Activated T-helper 2 cell treated with anti-CD3 and anti-CD28 coated beads, Interferon-gamma antibody, Interleukin-2, Interleukin-4, amounts not matched to agents 10 μg/mL and 5 μg/mL and 100 μg/mL, durations not matched to agents 14 hours and 24 hours and 36 hours (primary cell): ENCODE data around the gene APP. TPM values are rescaled to one million over a fixed set of nuclear protein-coding genes. Genes with fewer than 3 reads are reported as not detected.

Experiments
- DNase-seq: peaks from one replicate; pipeline ENCODE4 v3.0.0; 2021; ENCODE audit warnings: low spot score
- H3K27ac Mint-ChIP-seq: one replicate; pipeline ENCODE4 v1.8.0; 2021; ENCODE audit warnings: mixed read lengths
- H3K27me3 Mint-ChIP-seq: one replicate; pipeline ENCODE4 v1.8.0; 2021; ENCODE audit warnings: low read depth, mixed read lengths
- H3K36me3 Mint-ChIP-seq: one replicate; pipeline ENCODE4 v1.8.0; 2021; ENCODE audit warnings: low read depth, mixed read lengths
- H3K4me1 Mint-ChIP-seq: one replicate; pipeline ENCODE4 v1.8.0; 2021; ENCODE audit warnings: low read depth, mixed read lengths
- H3K4me3 Mint-ChIP-seq: one replicate; pipeline ENCODE4 v1.8.0; 2021; ENCODE audit warnings: low read depth, mild to moderate bottlenecking, moderate library complexity, mixed read lengths
- H3K9me3 Mint-ChIP-seq: one replicate; pipeline ENCODE4 v1.8.0; 2021; ENCODE audit warnings: mixed read lengths
- intact Hi-C: fragments of 100-400 bp; cut with micrococcal nuclease; formaldehyde crosslinking; loops from one replicate; pipeline ENCODE4 v1.15.1; 2023
- total RNA-seq: library from RNA; stranded (reverse); gene quantifications from 2 replicates; pipeline ENCODE4 v1.2.3, GENCODE V29; 2022

The APP gene
- total RNA-seq, 1 donor from 2014 or later = 86.5 TPM

DNA sequence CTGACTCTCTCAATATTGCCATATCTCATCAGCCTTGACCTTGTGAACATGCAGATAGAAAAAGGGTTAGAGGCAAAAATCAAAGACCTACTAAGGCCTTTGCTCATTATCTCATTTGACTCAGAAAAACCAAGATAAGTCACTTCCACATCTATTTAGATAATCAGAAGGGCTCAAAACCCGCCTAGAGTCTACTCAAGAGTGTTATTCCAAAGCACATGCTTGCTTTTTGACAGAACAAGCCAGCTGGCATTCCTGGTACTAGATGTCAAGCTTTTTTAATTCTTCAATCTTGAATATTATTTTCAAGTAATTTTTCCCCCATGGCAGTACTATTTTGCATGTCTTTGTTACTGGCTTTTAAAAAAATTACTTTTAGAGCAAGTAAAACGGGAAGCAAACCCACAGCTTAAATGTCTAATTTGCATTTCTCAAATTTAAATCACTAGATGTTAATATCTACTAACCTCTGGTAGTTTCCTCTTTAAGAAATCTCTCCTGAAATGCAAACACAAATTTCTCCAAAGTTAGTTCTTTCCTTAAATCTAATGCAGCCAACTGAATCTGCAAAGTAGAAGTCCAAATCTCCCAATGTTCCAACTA lies 51.5 kb downstream of the APP start:
- H3K36me3 Mint-ChIP-seq = no peaks in the 10 kb centered on the region
- peaks cover 11% of the 10 kb centered on the region for H3K4me1 Mint-ChIP-seq
- H3K9me3 Mint-ChIP-seq = no peaks in the 10 kb centered on the region
- intact Hi-C loops = no loop called here
- no peak for DNase-seq
- H3K27ac Mint-ChIP-seq = no peak overlapping the region
- H3K27me3 Mint-ChIP-seq = no peaks in the 10 kb centered on the region
- no peak overlapping the region for H3K4me3 Mint-ChIP-seq

DNA sequence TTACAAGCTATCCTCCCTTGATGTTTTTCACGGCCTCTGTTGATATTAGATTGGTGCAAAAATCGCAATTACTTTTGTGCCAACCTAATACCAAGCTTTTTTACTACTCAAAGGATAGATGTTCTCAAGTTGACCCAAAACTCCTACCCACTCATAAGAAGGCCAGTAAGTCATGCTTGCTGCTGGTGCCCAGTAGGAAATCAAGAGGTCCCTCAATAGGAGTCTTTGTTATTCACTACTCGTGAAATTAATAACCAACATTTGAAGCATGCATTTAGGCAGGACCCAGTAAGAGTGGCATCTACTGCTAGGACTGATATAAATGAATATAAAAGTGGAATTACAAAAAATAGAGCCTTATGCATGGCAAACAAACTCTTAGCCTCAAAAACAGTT lies 52.6 kb downstream of the APP start:
- no peak overlapping the region for H3K27ac Mint-ChIP-seq
- peaks cover 11% of the 10 kb centered on the region for H3K4me1 Mint-ChIP-seq
- H3K9me3 Mint-ChIP-seq = no peaks in the 10 kb centered on the region
- H3K27me3 Mint-ChIP-seq = no peaks in the 10 kb centered on the region
- DNase-seq = no peak
- H3K4me3 Mint-ChIP-seq = no peak overlapping the region
- H3K36me3 Mint-ChIP-seq = no peaks in the 10 kb centered on the region
- intact Hi-C loops = no loop called here

DNA sequence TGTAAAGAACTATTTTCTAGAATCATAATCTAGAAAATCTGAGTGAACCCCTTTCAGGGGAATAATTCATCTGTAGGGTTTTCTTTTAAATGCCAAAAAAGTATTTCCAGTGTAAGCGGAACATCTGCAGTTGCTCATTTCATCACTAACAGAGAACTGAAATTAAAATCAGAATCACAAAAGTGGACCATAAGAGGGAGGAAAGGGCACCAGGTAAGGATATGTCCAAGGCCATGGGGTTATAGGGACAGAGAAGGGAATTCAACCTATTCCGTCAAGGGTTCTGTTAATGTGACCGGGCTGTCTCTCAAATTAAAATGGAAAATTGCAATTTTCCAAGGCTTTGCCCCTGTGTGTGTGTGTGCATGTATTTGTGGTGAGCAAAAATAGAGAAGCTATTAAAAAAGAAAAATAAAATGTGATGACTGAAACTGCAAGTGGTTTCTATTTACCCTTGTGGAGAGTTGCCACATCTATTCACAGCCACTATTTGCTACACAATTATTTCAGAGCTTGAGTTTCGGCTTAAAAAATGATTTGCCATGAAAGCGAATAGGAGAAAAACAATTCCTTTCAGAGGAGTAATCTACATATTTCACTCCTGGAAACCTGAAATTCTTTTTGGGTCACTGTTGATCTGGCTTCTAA lies 53.1 kb downstream of the APP start:
- Mint-ChIP-seq H3K4me3 (no peak overlapping the region), H3K27ac (no peak overlapping the region), H3K36me3 (no peaks in the 10 kb centered on the region), H3K4me1 (peaks cover 11% of the 10 kb centered on the region), H3K27me3 (no peaks in the 10 kb centered on the region), H3K9me3 (no peaks in the 10 kb centered on the region)
- no peak for DNase-seq
- intact Hi-C loops = no loop called here

DNA sequence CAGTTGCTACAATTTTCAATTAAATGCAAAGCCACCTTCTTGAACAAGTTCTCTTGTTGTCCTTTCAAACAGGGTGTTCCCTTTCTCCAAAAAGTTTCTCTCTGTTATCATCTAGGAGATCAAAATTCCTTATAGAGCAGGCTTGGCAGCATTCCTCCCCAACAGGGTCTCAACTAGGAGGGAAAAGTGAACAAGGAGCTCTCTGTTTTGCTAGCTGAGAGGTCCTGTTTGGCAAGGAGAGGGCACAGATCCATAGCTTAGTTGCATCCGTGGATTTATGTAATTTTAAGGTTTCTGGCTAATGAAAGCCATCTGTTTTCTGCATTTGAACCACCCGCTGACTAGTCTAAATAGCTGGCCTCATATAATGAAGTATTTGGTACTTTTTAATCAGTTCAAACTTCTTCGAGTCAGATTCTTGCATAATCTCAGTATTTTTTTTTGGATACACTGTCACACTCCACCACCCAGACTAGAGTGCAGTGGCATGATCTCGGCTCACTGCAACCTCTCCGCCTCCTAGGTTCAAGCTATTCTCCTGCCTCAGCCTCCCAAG lies 54.0 kb downstream of the APP start:
- Mint-ChIP-seq H3K27me3 (no peaks in the 10 kb centered on the region), H3K4me3 (no peak overlapping the region), H3K36me3 (no peaks in the 10 kb centered on the region), H3K27ac (no peak overlapping the region), H3K4me1 (peaks cover 11% of the 10 kb centered on the region), H3K9me3 (no peaks in the 10 kb centered on the region)
- intact Hi-C loops = no loop called here
- no peak for DNase-seq

DNA sequence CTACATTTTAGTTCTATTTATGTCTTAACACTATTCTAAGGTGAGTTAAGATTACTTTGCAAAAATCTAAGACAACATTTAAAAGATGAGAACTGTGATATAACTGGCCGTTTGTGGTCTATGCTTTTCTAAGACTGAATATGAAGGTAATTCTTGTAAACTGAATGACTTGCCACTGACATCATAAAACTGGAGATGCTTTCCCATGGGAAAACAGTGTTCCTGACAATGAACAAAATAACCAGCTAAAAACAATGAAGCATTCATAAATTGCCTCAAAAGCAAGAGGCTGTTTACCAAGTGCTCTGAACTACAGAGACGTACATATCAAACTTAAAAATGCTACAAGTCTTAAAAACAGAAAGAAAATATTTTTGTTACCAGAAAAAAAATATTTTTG lies 54.7 kb downstream of the APP start:
- intact Hi-C loops = no loop called here
- Mint-ChIP-seq H3K27me3 (no peaks in the 10 kb centered on the region), H3K36me3 (peaks cover 5% of the 10 kb centered on the region), H3K4me1 (peaks cover 11% of the 10 kb centered on the region), H3K4me3 (no peak overlapping the region), H3K27ac (no peak overlapping the region), H3K9me3 (no peaks in the 10 kb centered on the region)
- DNase-seq = no peak

DNA sequence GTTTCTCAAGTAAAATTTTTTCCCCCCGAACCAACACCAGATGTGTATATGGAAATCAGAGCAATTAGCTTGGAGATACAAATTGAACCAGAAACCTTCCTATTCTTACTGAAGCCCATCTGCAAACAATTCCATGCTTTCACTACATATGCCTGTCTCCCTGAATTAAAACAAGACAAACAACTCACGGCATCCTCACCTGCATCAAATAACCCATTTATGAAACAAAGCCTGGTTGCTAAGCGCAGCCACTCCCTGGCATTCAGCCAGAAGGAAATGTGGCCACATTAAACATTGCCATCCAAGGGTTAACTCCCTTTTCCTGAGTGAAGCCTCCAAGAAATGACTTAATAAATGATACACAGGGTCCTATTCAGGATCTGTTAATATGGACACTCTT lies 55.3 kb downstream of the APP start:
- H3K4me1 Mint-ChIP-seq = peaks cover 11% of the 10 kb centered on the region

DNA sequence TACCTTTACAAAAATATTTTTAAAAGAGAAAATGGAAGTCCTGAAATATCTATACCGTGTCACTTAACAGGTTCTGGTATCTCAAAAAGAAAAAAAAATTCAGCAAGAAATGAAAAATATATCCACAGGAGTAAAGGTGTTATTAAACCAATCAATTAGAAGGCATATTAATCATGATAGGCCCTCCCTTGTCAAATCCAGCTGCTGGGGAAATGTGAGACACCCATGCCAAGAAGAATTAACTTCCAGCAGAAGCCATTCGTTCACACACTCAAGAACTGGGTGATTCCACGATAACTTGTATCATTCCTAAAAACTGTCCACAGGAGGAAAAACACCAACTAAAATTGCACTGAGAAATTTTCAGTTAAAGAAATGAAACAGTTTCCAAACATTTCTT lies 57.6 kb downstream of the APP start:
- intact Hi-C loops = no loop called here
- H3K4me3 Mint-ChIP-seq = no peak overlapping the region
- H3K9me3 Mint-ChIP-seq = no peaks in the 10 kb centered on the region
- H3K4me1 Mint-ChIP-seq = peaks cover 4% of the 10 kb centered on the region
- no peaks in the 10 kb centered on the region for H3K27me3 Mint-ChIP-seq
- no peak for DNase-seq
- H3K27ac Mint-ChIP-seq = no peak overlapping the region
- H3K36me3 Mint-ChIP-seq = peaks cover 15% of the 10 kb centered on the region

More for the DNA sequence above, 55.3 kb downstream of the APP start:
- intact Hi-C loops = no loop called here
- no peak overlapping the region for H3K4me3 Mint-ChIP-seq
- H3K27me3 Mint-ChIP-seq = no peaks in the 10 kb centered on the region
- peaks cover 7% of the 10 kb centered on the region for H3K36me3 Mint-ChIP-seq
- H3K27ac Mint-ChIP-seq = no peak overlapping the region
- no peak for DNase-seq
- no peaks in the 10 kb centered on the region for H3K9me3 Mint-ChIP-seq

DNA sequence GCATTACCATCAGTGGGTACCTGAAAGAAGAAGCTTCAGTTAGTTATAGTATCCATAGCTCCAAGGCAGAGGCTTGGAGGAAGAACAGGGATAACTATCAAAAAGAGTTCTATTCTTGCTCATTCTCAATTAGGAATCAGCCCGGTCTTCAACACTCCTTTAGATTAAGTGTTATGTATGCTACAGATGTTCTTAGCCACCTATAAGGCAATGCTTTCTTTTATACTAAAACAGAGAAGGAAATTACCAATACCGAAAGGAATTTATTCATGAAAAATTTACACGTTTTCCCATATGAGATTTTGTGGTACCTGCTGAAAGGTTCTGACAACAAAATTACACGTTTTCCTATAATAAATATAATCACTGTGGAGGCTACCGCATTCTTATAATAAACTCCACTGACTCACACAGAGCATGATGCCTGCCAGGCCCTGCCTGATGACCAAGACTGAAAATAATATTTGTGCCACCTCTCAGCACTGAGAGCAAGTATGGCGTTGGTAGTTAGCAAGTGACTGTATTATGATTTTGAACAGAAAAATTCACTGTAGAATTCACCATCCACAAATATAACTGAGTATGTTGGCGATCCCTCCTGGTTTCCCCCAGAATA lies 58.3 kb downstream of the APP start:
- H3K4me3 Mint-ChIP-seq = no peak overlapping the region
- DNase-seq = no peak
- no peaks in the 10 kb centered on the region for H3K27me3 Mint-ChIP-seq
- H3K4me1 Mint-ChIP-seq = peaks cover 4% of the 10 kb centered on the region
- intact Hi-C loops = no loop called here
- no peaks in the 10 kb centered on the region for H3K9me3 Mint-ChIP-seq
- no peak overlapping the region for H3K27ac Mint-ChIP-seq
- peaks cover 15% of the 10 kb centered on the region for H3K36me3 Mint-ChIP-seq

DNA sequence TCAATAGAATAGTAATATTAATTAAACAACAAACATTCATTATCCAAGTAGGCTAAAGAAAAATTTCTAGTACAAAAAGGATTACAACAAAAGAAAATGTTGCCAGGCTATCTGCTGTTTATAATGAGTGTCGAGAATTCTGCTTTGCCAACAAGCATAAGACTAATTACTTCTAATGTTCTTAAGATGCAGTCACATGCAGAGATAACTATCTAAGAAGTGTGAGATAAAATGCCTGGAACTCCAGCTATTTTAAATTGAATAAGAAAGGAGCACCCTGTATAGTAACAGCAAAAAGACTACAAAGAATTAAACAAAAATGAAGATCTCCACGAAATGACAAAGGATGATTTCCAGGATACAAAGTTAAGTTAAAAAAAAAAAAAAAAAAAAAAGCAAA lies 59.9 kb downstream of the APP start:
- intact Hi-C loops = no loop called here
- H3K27me3 Mint-ChIP-seq = no peaks in the 10 kb centered on the region
- H3K36me3 Mint-ChIP-seq = peaks cover 15% of the 10 kb centered on the region
- peaks cover 3% of the 10 kb centered on the region for H3K4me1 Mint-ChIP-seq
- H3K4me3 Mint-ChIP-seq = no peak overlapping the region
- H3K9me3 Mint-ChIP-seq = no peaks in the 10 kb centered on the region
- no peak for DNase-seq
- H3K27ac Mint-ChIP-seq = no peak overlapping the region

DNA sequence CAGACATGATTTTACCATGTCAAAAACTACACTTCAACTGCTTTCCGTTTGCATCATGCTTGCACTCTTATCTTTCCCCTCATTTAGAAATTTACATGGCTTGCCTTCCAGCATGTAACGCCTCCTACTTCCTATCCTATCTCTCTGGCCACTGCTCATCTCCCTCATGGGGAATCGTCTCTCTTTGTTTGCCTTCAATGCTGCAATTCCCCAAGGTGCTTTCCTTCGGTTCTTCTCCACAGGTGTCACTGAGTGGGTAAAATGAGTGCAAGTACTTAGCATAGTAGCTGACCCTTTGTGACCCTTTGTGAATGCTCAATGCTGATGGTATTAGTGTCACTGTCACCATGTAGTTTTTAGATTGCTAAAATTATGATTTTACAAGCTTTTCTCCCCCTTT lies 63.1 kb downstream of the APP start:
- no peak for DNase-seq
- intact Hi-C loops = no loop called here
- Mint-ChIP-seq H3K27ac (no peak overlapping the region), H3K4me3 (no peak overlapping the region), H3K36me3 (peaks cover 15% of the 10 kb centered on the region), H3K4me1 (peaks cover 1% of the 10 kb centered on the region), H3K9me3 (no peaks in the 10 kb centered on the region), H3K27me3 (no peaks in the 10 kb centered on the region)

DNA sequence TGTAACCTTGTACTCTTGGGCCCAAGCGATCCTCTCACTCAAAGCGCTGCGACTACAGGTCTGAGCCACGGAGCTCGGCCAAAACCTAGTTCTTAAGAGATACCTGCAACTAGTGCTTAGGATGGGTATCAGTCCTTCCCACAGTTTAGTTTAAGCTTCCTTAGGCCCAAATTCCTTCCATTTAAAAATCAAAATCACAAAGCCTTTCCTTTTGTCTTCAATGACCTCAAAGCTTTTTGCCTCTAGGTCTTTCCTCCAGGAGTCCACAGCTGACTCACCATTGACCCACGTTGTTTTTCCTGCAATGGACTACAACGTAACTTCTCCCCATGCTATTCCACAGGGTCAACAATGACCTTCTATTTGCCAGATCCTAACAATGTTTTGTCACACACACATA lies 64.0 kb downstream of the APP start:
- H3K27ac Mint-ChIP-seq = no peak overlapping the region
- intact Hi-C loops = no loop called here
- peaks cover 15% of the 10 kb centered on the region for H3K36me3 Mint-ChIP-seq
- no peak for DNase-seq
- H3K27me3 Mint-ChIP-seq = no peaks in the 10 kb centered on the region
- H3K9me3 Mint-ChIP-seq = no peaks in the 10 kb centered on the region
- no peak overlapping the region for H3K4me3 Mint-ChIP-seq
- H3K4me1 Mint-ChIP-seq = peaks cover 1% of the 10 kb centered on the region

DNA sequence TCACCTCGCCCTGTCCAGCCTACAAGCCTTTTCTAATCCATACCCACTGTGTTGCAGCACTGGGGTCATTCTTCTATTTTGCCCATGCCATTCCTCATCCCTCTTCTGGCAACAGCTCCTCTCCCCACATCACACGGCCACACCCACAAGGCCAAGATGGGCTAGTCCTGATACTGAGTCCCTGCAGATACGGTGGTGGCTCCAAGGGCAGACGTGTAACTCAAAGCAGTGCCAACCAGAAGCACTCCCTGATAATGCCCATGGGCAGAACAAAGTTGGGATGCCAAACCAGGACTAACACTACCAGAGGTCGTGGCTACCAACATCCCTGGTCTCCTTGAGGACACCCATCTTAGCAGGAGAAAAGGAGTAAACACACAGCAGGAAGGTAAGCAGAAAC lies 64.8 kb downstream of the APP start:
- Mint-ChIP-seq H3K27ac (no peak overlapping the region), H3K27me3 (no peaks in the 10 kb centered on the region), H3K4me1 (peaks cover 1% of the 10 kb centered on the region), H3K9me3 (no peaks in the 10 kb centered on the region), H3K4me3 (no peak overlapping the region), H3K36me3 (peaks cover 9% of the 10 kb centered on the region)
- no peak for DNase-seq
- intact Hi-C loops = no loop called here

DNA sequence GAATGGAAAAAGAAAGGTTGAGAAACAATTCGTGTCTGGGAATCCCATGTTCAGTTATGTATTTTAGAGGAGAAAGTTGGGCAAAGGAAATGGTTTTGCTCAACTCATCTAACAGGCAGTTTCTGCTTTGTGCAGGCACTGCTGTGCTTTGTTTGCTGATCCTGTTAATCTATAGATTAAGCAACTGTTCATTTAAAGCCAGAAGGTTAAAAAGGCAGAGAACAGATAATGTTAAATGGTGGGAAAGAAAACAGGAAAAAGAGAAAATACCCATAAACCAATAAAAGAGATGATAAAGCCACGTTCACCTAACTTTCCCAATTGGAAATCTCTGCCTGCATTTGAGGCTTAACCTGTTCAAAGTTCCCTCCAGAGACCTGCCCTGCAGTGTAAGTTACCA lies 70.0 kb downstream of the APP start:
- Mint-ChIP-seq H3K4me3 (no peak overlapping the region), H3K9me3 (no peaks in the 10 kb centered on the region), H3K36me3 (no peaks in the 10 kb centered on the region), H3K4me1 (peaks cover 1% of the 10 kb centered on the region), H3K27ac (no peak overlapping the region), H3K27me3 (no peaks in the 10 kb centered on the region)
- intact Hi-C loops = no loop called here
- no peak for DNase-seq
